GM12874 (cell line): ENCODE data around the gene PSAP.

Experiments used
- CTCF ChIP-seq: IDR thresholded peaks from 2 replicates; pipeline ENCODE4 v1.5.1; 2011; ENCODE audit warnings: low read depth, mild to moderate bottlenecking, control low read depth, low read length, moderate library complexity; ENCODE audit not compliant: insufficient read depth

PSAP gene

GRCh38 chr10:71783917-71784678 is 67.0 kb downstream of the PSAP start:
- TF ChIP-seq CTCF: no peak

GRCh38 chr10:71782917-71783490 is 68.0 kb downstream of the PSAP start:
- no peak for TF ChIP-seq CTCF

- TF ChIP-seq CTCF: no peak
Observed at GRCh38 chr10:71782221-71782916, 68.7 kb downstream of the PSAP start.

- TF ChIP-seq CTCF: no peak
Observed at GRCh38 chr10:71780719-71781118, 70.3 kb downstream of the PSAP start.

GRCh38 chr10:71780156-71780555 is 70.9 kb downstream of the PSAP start:
- TF ChIP-seq CTCF: no peak

GRCh38 chr10:71779641-71780040 is 71.4 kb downstream of the PSAP start:
- no peak for TF ChIP-seq CTCF

GRCh38 chr10:71778071-71778825 is 72.8 kb downstream of the PSAP start:
- TF ChIP-seq CTCF: no peak
